Glutamatergic neuron (in vitro differentiated cells): ENCODE data around the gene ASPRV1. TPM values are rescaled to one million over a fixed set of nuclear protein-coding genes. Genes with fewer than 3 reads are reported as not detected.
A peak's percentile ranks its signal among the peaks of the same experiment; 100 is the strongest.

Experiments
- DNase-seq: peaks from one replicate; pipeline ENCODE4 v3.0.0; 2022
- H3K27ac Mint-ChIP-seq: one replicate; pipeline ENCODE4 v1.8.0; 2020; ENCODE audit warnings: mild to moderate bottlenecking, mixed read lengths, inconsistent platforms; ENCODE audit not compliant: unreplicated experiment
- H3K27me3 Mint-ChIP-seq: one replicate; pipeline ENCODE4 v1.8.0; 2020; ENCODE audit warnings: mild to moderate bottlenecking, moderate library complexity, mixed read lengths, inconsistent platforms; ENCODE audit not compliant: unreplicated experiment
- H3K36me3 Mint-ChIP-seq: one replicate; pipeline ENCODE4 v1.8.0; 2020; ENCODE audit warnings: mild to moderate bottlenecking, mixed read lengths, inconsistent platforms; ENCODE audit not compliant: unreplicated experiment
- H3K4me1 Mint-ChIP-seq: one replicate; pipeline ENCODE4 v1.8.0; 2020; ENCODE audit warnings: mild to moderate bottlenecking, low read depth, mixed read lengths, inconsistent platforms; ENCODE audit not compliant: unreplicated experiment
- H3K4me3 Mint-ChIP-seq: one replicate; pipeline ENCODE4 v1.8.0; 2020; ENCODE audit warnings: mild to moderate bottlenecking, mixed read lengths, inconsistent platforms; ENCODE audit not compliant: unreplicated experiment
- H3K9me3 Mint-ChIP-seq: one replicate; pipeline ENCODE4 v1.8.0; 2020; ENCODE audit warnings: mild to moderate bottlenecking, moderate library complexity, mixed read lengths, inconsistent platforms; ENCODE audit not compliant: unreplicated experiment
- total RNA-seq: library from RNA; stranded (reverse); fragmentation: NEBNext Ultra II Directional; extraction: Animal tissue kit (Norgen Biotek cat#: 25700); gene quantifications from one replicate; pipeline ENCODE4 v1.2.1, GENCODE V29; 2021; ENCODE audit not compliant: unreplicated experiment
- TF ChIP-seq, protein P1 (sequence below): fragments of 200-600 bp; sonication (generic); IDR thresholded peaks from one replicate; pipeline ENCODE4 v1.5.0; 2021; ENCODE audit not compliant: partially characterized antibody, unreplicated experiment

The ASPRV1 gene
- total RNA-seq, 1 donor from 2014 or later = 2.5 TPM

DNA sequence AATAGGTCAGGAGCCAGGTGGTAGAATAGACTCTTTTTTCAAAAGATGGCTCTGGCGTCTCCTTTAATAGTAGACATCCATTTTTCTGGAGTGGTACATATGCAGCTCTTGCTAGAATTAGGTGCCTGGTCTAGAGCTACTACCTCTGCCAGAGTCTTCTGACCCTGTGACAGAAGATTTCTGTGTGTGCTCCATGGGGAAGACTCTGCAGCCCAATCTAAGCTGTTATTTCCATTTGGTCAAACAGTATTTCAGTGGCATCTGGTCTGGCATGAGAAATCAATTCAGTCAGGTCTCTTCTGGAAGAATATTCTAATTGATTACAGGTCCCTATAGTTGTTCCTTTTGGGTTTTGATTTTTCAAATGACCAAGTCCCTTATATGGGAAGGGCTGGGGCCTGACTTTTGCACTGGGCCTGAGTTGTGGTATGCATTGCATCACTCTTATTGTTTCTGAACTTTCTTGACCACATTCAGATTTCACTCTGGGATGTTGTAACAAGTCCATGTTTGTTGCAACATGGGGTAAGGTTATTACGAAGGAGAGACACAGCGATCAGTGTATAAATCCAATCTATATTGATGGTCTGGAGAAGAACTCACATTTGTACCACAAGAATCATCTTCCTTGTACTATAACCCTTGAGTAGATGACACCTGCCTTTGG, 34.4 kb downstream of the ASPRV1 start:
- no peak overlapping the region for H3K27ac Mint-ChIP-seq

DNA sequence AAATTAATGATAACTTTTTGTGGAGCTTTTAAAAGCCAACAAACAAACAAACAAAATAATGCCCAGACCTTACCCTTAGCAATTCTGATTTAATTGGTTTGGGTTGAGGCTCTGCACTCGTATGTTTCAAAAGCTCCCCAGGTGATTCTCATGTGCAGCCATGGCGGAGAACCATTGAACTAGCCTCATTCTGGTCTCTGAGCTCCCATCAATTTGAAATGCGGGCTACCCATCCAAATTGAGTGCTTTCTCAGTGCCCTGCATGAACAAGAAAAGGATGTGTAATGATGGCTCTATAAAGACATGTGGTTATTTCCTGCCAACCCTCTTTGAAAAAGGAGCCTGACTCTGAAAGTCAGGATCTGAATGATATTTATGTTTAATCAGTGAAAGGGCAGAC, 38.3 kb downstream of the ASPRV1 start:
- H3K27me3 Mint-ChIP-seq = no peaks in the 10 kb centered on the region

More for the DNA sequence above, 34.4 kb downstream of the ASPRV1 start:
- Mint-ChIP-seq H3K36me3 (no peaks in the 10 kb centered on the region), H3K9me3 (no peaks in the 10 kb centered on the region), H3K27me3 (no peaks in the 10 kb centered on the region), H3K4me3 (no peak overlapping the region), H3K4me1 (no peaks in the 10 kb centered on the region)
- TF ChIP-seq, protein P1, sequence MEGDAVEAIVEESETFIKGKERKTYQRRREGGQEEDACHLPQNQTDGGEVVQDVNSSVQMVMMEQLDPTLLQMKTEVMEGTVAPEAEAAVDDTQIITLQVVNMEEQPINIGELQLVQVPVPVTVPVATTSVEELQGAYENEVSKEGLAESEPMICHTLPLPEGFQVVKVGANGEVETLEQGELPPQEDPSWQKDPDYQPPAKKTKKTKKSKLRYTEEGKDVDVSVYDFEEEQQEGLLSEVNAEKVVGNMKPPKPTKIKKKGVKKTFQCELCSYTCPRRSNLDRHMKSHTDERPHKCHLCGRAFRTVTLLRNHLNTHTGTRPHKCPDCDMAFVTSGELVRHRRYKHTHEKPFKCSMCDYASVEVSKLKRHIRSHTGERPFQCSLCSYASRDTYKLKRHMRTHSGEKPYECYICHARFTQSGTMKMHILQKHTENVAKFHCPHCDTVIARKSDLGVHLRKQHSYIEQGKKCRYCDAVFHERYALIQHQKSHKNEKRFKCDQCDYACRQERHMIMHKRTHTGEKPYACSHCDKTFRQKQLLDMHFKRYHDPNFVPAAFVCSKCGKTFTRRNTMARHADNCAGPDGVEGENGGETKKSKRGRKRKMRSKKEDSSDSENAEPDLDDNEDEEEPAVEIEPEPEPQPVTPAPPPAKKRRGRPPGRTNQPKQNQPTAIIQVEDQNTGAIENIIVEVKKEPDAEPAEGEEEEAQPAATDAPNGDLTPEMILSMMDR = no peak
- no peak for DNase-seq

DNA sequence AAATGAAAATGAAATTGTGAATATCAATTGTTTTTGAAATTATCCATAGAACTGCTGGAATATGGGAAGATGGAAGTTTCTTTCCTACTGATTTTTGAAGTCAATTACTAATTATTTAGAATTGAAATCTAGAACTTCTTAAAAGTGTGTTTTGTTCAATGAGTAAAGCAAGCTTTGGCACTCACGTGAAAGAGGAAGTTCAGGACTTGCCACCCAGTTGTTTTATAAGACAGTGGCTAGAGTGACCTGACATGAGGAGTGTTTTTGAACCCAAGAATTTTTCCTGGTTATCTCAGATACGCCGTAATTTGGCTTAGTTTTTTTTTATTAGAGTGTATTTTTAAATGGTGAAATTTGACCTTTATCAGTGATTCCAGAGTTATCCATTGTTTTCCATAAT, 43.0 kb downstream of the ASPRV1 start:
- no peak for DNase-seq
- Mint-ChIP-seq H3K4me1 (no peaks in the 10 kb centered on the region), H3K27me3 (peaks cover 5% of the 10 kb centered on the region), H3K36me3 (no peaks in the 10 kb centered on the region), H3K9me3 (peaks cover 5% of the 10 kb centered on the region), H3K27ac (no peak overlapping the region), H3K4me3 (no peak overlapping the region)
- TF ChIP-seq, protein P1 = no peak

More for the DNA sequence above, 38.3 kb downstream of the ASPRV1 start:
- no peak overlapping the region for H3K4me3 Mint-ChIP-seq
- H3K27ac Mint-ChIP-seq = no peak overlapping the region
- H3K36me3 Mint-ChIP-seq = no peaks in the 10 kb centered on the region
- H3K4me1 Mint-ChIP-seq = no peaks in the 10 kb centered on the region
- H3K9me3 Mint-ChIP-seq = no peaks in the 10 kb centered on the region
- TF ChIP-seq, protein P1 = no peak
- no peak for DNase-seq

DNA sequence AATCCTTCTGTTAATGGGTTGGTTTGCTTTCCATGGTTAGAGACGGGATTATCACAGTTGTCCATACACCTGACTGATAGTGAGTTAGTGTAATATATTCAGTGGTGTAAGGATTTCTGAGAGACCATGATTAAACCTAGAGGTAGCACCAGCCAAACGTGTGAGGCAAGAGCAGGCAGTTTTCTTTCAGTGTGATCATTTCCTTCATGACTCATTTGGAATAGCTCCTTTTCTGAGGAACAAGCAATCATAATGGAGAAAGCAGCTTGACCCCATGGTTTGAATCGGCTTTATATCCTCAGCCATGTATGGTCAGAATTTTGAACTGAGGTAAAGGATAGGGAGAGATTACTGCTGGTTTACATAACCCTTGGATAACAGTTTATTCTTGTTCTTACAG, 43.6 kb downstream of the ASPRV1 start:
- no peak for DNase-seq
- Mint-ChIP-seq H3K9me3 (peaks cover 5% of the 10 kb centered on the region), H3K27me3 (peaks cover 5% of the 10 kb centered on the region), H3K4me3 (no peak overlapping the region), H3K27ac (no peak overlapping the region), H3K4me1 (no peaks in the 10 kb centered on the region), H3K36me3 (no peaks in the 10 kb centered on the region)
- TF ChIP-seq, protein P1 = no peak

DNA sequence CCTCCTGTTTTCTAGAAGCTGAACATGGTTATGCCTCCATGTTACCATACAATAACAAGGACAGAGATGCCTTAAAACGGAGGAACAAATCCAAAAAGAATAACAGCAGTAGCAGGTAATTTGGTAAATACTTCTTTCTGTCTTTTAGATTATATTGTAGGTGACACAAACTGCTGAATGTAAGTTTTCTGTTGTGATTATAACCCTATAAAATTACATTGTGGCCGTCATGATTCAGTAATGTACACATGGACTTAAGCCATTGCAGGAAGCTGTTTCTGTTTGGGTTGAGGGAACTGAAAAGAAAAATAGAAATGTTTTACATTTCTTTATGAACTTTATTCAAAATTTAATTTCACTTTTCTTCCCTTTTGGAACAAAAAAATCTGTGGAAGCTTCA, 45.3 kb downstream of the ASPRV1 start:
- H3K27me3 Mint-ChIP-seq = peaks cover 5% of the 10 kb centered on the region
- peaks cover 5% of the 10 kb centered on the region for H3K9me3 Mint-ChIP-seq

More for the DNA sequence above, 45.3 kb downstream of the ASPRV1 start:
- DNase-seq = no peak
- Mint-ChIP-seq H3K4me3 (peak overlapping the region; percentile 76), H3K4me1 (no peaks in the 10 kb centered on the region), H3K36me3 (no peaks in the 10 kb centered on the region), H3K27ac (no peak overlapping the region)
- TF ChIP-seq, protein P1 = no peak
